MCF 10A (cell line): ENCODE data around the gene BRME1. TPM values are rescaled to one million over a fixed set of nuclear protein-coding genes. Genes with fewer than 3 reads are reported as not detected.

ENCODE experiments used
- BruUV-seq: library from RNA; stranded (reverse); fragments of 400-500 nt; replicated peaks from 2 replicates; lab custom pipeline; 2021; lab: Mats Ljungman, UMichigan
- CTCF ChIA-PET: fragments of 300-600 bp; sonication (Branson Sonifier 250); formaldehyde crosslinking; extraction: SDS; loops from one replicate; lab custom pipeline; 2021; ENCODE audit warnings: antibody characterized with exemption, inconsistent platforms; lab: Yijun Ruan, JAX
- POLR2A ChIA-PET: fragments of 300-600, 350-650 bp; sonication (Branson Sonifier 250); formaldehyde crosslinking; extraction: SDS; loops from one replicate; lab custom pipeline; 2020; ENCODE audit warnings: antibody characterized with exemption, inconsistent platforms; lab: Yijun Ruan, JAX
- DNase-seq: peaks from one replicate; pipeline ENCODE4 v3.0.0-alpha.2; 2018; ENCODE audit not compliant: unreplicated experiment
- H3K27ac Mint-ChIP-seq: one replicate; pipeline ENCODE4 v1.8.0; 2022; ENCODE audit warnings: mild to moderate bottlenecking, low read depth, mixed read lengths; ENCODE audit not compliant: unreplicated experiment
- H3K27me3 Mint-ChIP-seq: one replicate; pipeline ENCODE4 v1.8.0; 2022; ENCODE audit warnings: mixed read lengths; ENCODE audit not compliant: insufficient read depth, unreplicated experiment
- H3K36me3 Mint-ChIP-seq: one replicate; pipeline ENCODE4 v1.8.0; 2022; ENCODE audit warnings: mild to moderate bottlenecking, moderate library complexity, mixed read lengths; ENCODE audit not compliant: insufficient read depth, unreplicated experiment
- H3K4me1 Mint-ChIP-seq: one replicate; pipeline ENCODE4 v1.8.0; 2022; ENCODE audit warnings: mixed read lengths; ENCODE audit not compliant: insufficient read depth, unreplicated experiment
- H3K4me3 Mint-ChIP-seq: one replicate; pipeline ENCODE4 v1.8.0; 2022; ENCODE audit warnings: mild to moderate bottlenecking, moderate library complexity, mixed read lengths; ENCODE audit not compliant: unreplicated experiment
- H3K9me3 Mint-ChIP-seq: one replicate; pipeline ENCODE4 v1.8.0; 2022; ENCODE audit warnings: mixed read lengths; ENCODE audit not compliant: unreplicated experiment
- CTCF ChIP-seq: fragments of 200-600 bp; IDR thresholded peaks from one replicate; pipeline ENCODE4 v1.8.0; 2022; ENCODE audit warnings: antibody characterized with exemption, mild to moderate bottlenecking; ENCODE audit not compliant: unreplicated experiment
- intact Hi-C: fragments of 100-400 bp; cut with micrococcal nuclease; formaldehyde crosslinking; loops from 2 replicates; pipeline ENCODE4 v1.14.1; 2022
- total RNA-seq: library from RNA; stranded (reverse); gene quantifications from 2 replicates; pipeline ENCODE4 v1.2.3, GENCODE V29; 2022

Gene BRME1
- total RNA-seq, 1 experiment from 2014 or later: 0.75 TPM

GRCh38 chr19:13842291-13843103 lies 63.4 kb downstream of the BRME1 start:
- CTCF ChIA-PET: interaction anchor here (0.6 kb wide), 1 partner anchor 134 kb away, joined by 4 read pairs; no protein-coding TSS in a partner anchor
- peak overlapping the region; percentile 95 for H3K27ac Mint-ChIP-seq
- no peaks in the 10 kb centered on the region for H3K27me3 Mint-ChIP-seq
- no peaks in the 10 kb centered on the region for H3K9me3 Mint-ChIP-seq
- peak; percentile 85 for DNase-seq
- H3K4me3 Mint-ChIP-seq: peak overlapping the region; percentile 96
- TF ChIP-seq CTCF: no peak
- peaks cover 28% of the 10 kb centered on the region for H3K4me1 Mint-ChIP-seq
- intact Hi-C loops: no loop called here
- POLR2A ChIA-PET: interaction anchor here (1.3 to 10.5 kb wide), 6 partner anchors 10 to 94 kb away, joined by 6 to 265 read pairs (median 22); partner anchors contain the start of genes C19orf53 and ZSWIM4
- peaks cover 72% of the 10 kb centered on the region for H3K36me3 Mint-ChIP-seq
- no TSS peak for BruUV-seq

GRCh38 chr19:13841962-13842290 lies 64.0 kb downstream of the BRME1 start:
- Mint-ChIP-seq H3K9me3 (no peaks in the 10 kb centered on the region), H3K27me3 (no peaks in the 10 kb centered on the region), H3K36me3 (peaks cover 72% of the 10 kb centered on the region), H3K27ac (peak overlapping the region; percentile 95), H3K4me3 (peak overlapping the region; percentile 96), H3K4me1 (peaks cover 28% of the 10 kb centered on the region)
- TF ChIP-seq CTCF: no peak
- BruUV-seq: TSS peak; percentile 64
- intact Hi-C loops: no loop called here
- CTCF ChIA-PET: interaction anchor here (0.6 to 1.7 kb wide), 3 partner anchors 13 to 134 kb away, joined by 3 to 8 read pairs (median 4); no protein-coding TSS in a partner anchor
- POLR2A ChIA-PET: interaction anchor here (0.7 to 10.5 kb wide), 11 partner anchors 11 to 1108 kb away, joined by 3 to 265 read pairs (median 6); partner anchors contain the start of genes C19orf53 and ZSWIM4
- no peak for DNase-seq

GRCh38 chr19:13841086-13841961 lies 64.6 kb downstream of the BRME1 start:
- ChIA-PET POLR2A (interaction anchor here (0.7 to 10.5 kb wide), 15 partner anchors 11 to 1108 kb away, joined by 3 to 265 read pairs (median 5); partner anchors contain the start of genes ADGRE5, C19orf53, GADD45GIP1 and MRI1), CTCF (interaction anchor here (0.5 to 1.7 kb wide), 5 partner anchors 13 to 675 kb away, joined by 3 to 8 read pairs (median 4); no protein-coding TSS in a partner anchor)
- DNase-seq: peak; percentile 91
- H3K9me3 Mint-ChIP-seq: no peaks in the 10 kb centered on the region
- H3K4me1 Mint-ChIP-seq: peaks cover 28% of the 10 kb centered on the region
- intact Hi-C loops: no loop called here
- peak overlapping the region; percentile 96 for H3K4me3 Mint-ChIP-seq
- peak overlapping the region; percentile 95 for H3K27ac Mint-ChIP-seq
- no peak for TF ChIP-seq CTCF
- TSS peak; percentile 67 for BruUV-seq
- H3K27me3 Mint-ChIP-seq: no peaks in the 10 kb centered on the region
- H3K36me3 Mint-ChIP-seq: peaks cover 78% of the 10 kb centered on the region
